ENCODE measurements around the gene RGS7. TPM values are rescaled to one million over a fixed set of nuclear protein-coding genes. Genes with fewer than 3 reads are reported as not detected.

Gene RGS7
- total RNA-seq, 1 donor from 2014 or later, result 0.18 TPM

- DNase-seq (ENCODE audit: low read depth), result no peak
- H3K36me3 Mint-ChIP-seq (ENCODE audit: low read depth, unreplicated experiment), result no peaks in the 10 kb centered on the region
- Histone ChIP-seq H3K4me1 (ENCODE audit: insufficient read depth, low read length) (no peaks in the 10 kb centered on the region), H2AFZ (ENCODE audit: low read depth, low read length) (no peak overlapping the region), H3K36me3 (ENCODE audit: insufficient read depth, low read length) (no peaks in the 10 kb centered on the region), H4K20me1 (ENCODE audit: insufficient read depth, low read length) (no peaks in the 10 kb centered on the region), H3K27me3 (ENCODE audit: insufficient read depth, low read length) (no peaks in the 10 kb centered on the region), H3K4me3 (ENCODE audit: insufficient read depth, low read depth, low read length) (no peak overlapping the region), H3K9me3 (ENCODE audit: insufficient read depth, low read depth, low read length) (no peaks in the 10 kb centered on the region), H3K79me2 (ENCODE audit: insufficient read depth, low read length) (no peaks in the 10 kb centered on the region), H3K4me2 (ENCODE audit: low read length) (no peak overlapping the region), H3K9ac (ENCODE audit: low read length) (no peak overlapping the region), H3K27ac (ENCODE audit: low read depth, low read length) (no peak overlapping the region)
- no peak overlapping the region for H3K4me3 Mint-ChIP-seq (ENCODE audit: unreplicated experiment)
- H3K27ac Mint-ChIP-seq (ENCODE audit: unreplicated experiment), result no peak overlapping the region
- H3K9me3 Mint-ChIP-seq (ENCODE audit: unreplicated experiment), result peaks cover 4% of the 10 kb centered on the region
- no peak for FAIRE-seq
- no peak for TF ChIP-seq EZH2 (IDR thresholded peaks at IDR 0.05; ENCODE audit: insufficient read depth, low read length)
- TF ChIP-seq, protein P1, sequence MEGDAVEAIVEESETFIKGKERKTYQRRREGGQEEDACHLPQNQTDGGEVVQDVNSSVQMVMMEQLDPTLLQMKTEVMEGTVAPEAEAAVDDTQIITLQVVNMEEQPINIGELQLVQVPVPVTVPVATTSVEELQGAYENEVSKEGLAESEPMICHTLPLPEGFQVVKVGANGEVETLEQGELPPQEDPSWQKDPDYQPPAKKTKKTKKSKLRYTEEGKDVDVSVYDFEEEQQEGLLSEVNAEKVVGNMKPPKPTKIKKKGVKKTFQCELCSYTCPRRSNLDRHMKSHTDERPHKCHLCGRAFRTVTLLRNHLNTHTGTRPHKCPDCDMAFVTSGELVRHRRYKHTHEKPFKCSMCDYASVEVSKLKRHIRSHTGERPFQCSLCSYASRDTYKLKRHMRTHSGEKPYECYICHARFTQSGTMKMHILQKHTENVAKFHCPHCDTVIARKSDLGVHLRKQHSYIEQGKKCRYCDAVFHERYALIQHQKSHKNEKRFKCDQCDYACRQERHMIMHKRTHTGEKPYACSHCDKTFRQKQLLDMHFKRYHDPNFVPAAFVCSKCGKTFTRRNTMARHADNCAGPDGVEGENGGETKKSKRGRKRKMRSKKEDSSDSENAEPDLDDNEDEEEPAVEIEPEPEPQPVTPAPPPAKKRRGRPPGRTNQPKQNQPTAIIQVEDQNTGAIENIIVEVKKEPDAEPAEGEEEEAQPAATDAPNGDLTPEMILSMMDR (IDR thresholded peaks at IDR 0.05; ENCODE audit: insufficient read depth, low read depth, low read length), result no peak
- no peaks in the 10 kb centered on the region for H3K4me1 Mint-ChIP-seq (ENCODE audit: low read depth, unreplicated experiment)
- H3K27me3 Mint-ChIP-seq (ENCODE audit: low read depth, unreplicated experiment), result peaks cover 7% of the 10 kb centered on the region
Measured at GRCh38 chr1:241139047-241139446, 218.0 kb downstream of the RGS7 start.

- no peak overlapping the region for H3K4me2 ChIP-seq (ENCODE audit: low read length)
- H3K27me3 ChIP-seq (ENCODE audit: insufficient read depth, low read length), result no peaks in the 10 kb centered on the region
- FAIRE-seq (no peak), DNase-seq (ENCODE audit: low read depth) (no peak)
- no peaks in the 10 kb centered on the region for H3K36me3 ChIP-seq (ENCODE audit: insufficient read depth, low read length)
- no peak overlapping the region for H3K9ac ChIP-seq (ENCODE audit: low read length)
- peaks cover 2% of the 10 kb centered on the region for H3K9me3 Mint-ChIP-seq (ENCODE audit: unreplicated experiment)
- no peak overlapping the region for H2AFZ ChIP-seq (ENCODE audit: low read depth, low read length)
- TF ChIP-seq EZH2 (IDR thresholded peaks at IDR 0.05; ENCODE audit: insufficient read depth, low read length), result no peak
- TF ChIP-seq, protein P1 (IDR thresholded peaks at IDR 0.05; ENCODE audit: insufficient read depth, low read depth, low read length), result no peak
- H3K27me3 Mint-ChIP-seq (ENCODE audit: low read depth, unreplicated experiment), result peaks cover 7% of the 10 kb centered on the region
- no peak overlapping the region for H3K27ac Mint-ChIP-seq (ENCODE audit: unreplicated experiment)
- no peak overlapping the region for H3K4me3 ChIP-seq (ENCODE audit: insufficient read depth, low read depth, low read length)
- no peaks in the 10 kb centered on the region for H3K79me2 ChIP-seq (ENCODE audit: insufficient read depth, low read length)
- H3K36me3 Mint-ChIP-seq (ENCODE audit: low read depth, unreplicated experiment), result no peaks in the 10 kb centered on the region
- H3K9me3 ChIP-seq (ENCODE audit: insufficient read depth, low read depth, low read length), result no peaks in the 10 kb centered on the region
- no peak overlapping the region for H3K4me3 Mint-ChIP-seq (ENCODE audit: unreplicated experiment)
- no peaks in the 10 kb centered on the region for H3K4me1 Mint-ChIP-seq (ENCODE audit: low read depth, unreplicated experiment)
- H3K27ac ChIP-seq (ENCODE audit: low read depth, low read length), result no peak overlapping the region
- no peaks in the 10 kb centered on the region for H4K20me1 ChIP-seq (ENCODE audit: insufficient read depth, low read length)
- no peaks in the 10 kb centered on the region for H3K4me1 ChIP-seq (ENCODE audit: insufficient read depth, low read length)
Measured at GRCh38 chr1:241138248-241138647, 218.8 kb downstream of the RGS7 start.

DNA sequence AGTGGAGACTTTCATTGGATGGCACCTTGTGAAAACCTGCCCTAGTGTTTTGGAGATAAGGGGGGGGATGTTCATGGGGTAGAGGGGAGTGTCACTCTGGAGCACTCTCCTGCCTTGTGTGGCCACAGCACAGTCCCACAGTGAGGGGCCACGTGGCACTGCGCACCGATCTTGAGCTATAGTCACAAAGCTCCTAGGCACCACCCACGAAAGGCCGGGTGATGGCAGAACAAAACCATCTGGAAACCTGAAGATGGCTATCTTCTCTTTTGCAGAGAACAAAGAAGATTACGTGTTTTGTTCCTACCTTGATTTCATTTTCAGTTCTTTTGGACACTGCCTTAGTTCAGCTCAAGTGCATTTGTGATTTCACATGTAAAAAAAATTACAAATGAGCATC is 220.6 kb downstream of the RGS7 start:
- H3K27ac Mint-ChIP-seq (ENCODE audit: unreplicated experiment), result no peak overlapping the region
- no peak for DNase-seq (ENCODE audit: low read depth)
- H4K20me1 ChIP-seq (ENCODE audit: insufficient read depth, low read length), result no peaks in the 10 kb centered on the region
- H3K79me2 ChIP-seq (ENCODE audit: insufficient read depth, low read length), result no peaks in the 10 kb centered on the region
- H3K27me3 Mint-ChIP-seq (ENCODE audit: low read depth, unreplicated experiment), result peaks cover 7% of the 10 kb centered on the region
- H3K4me1 Mint-ChIP-seq (ENCODE audit: low read depth, unreplicated experiment), result no peaks in the 10 kb centered on the region
- H3K9ac ChIP-seq (ENCODE audit: low read length), result no peak overlapping the region
- H3K4me1 ChIP-seq (ENCODE audit: insufficient read depth, low read length), result no peaks in the 10 kb centered on the region
- H3K4me3 ChIP-seq (ENCODE audit: insufficient read depth, low read depth, low read length), result no peak overlapping the region
- no peak overlapping the region for H3K4me2 ChIP-seq (ENCODE audit: low read length)
- FAIRE-seq, result no peak
- no peaks in the 10 kb centered on the region for H3K36me3 Mint-ChIP-seq (ENCODE audit: low read depth, unreplicated experiment)
- H3K9me3 Mint-ChIP-seq (ENCODE audit: unreplicated experiment), result no peaks in the 10 kb centered on the region
- TF ChIP-seq, protein P1 (IDR thresholded peaks at IDR 0.05; ENCODE audit: insufficient read depth, low read depth, low read length), result no peak
- TF ChIP-seq EZH2 (IDR thresholded peaks at IDR 0.05; ENCODE audit: insufficient read depth, low read length), result no peak
- H3K9me3 ChIP-seq (ENCODE audit: insufficient read depth, low read depth, low read length), result no peaks in the 10 kb centered on the region
- no peaks in the 10 kb centered on the region for H3K36me3 ChIP-seq (ENCODE audit: insufficient read depth, low read length)
- no peaks in the 10 kb centered on the region for H3K27me3 ChIP-seq (ENCODE audit: insufficient read depth, low read length)
- no peak overlapping the region for H2AFZ ChIP-seq (ENCODE audit: low read depth, low read length)
- H3K4me3 Mint-ChIP-seq (ENCODE audit: unreplicated experiment), result no peak overlapping the region
- no peak overlapping the region for H3K27ac ChIP-seq (ENCODE audit: low read depth, low read length)

All from astrocyte (in vitro differentiated cells and primary cell).